Vagina (tissue), 2 donors: ENCODE data around the gene OR4X1. TPM values are rescaled to one million over a fixed set of nuclear protein-coding genes. Genes with fewer than 3 reads are reported as not detected.
"Not testable (repeated sequence)": the region's sequence is repeated elsewhere in the genome, so short reads cannot be mapped to it uniquely, and the experiment has no call there.

Experiments
- DNase-seq, 2 donors: peaks; one replicate each; pipeline ENCODE4 v3.0.0-alpha.2; 2017; ENCODE audit errors: extremely low spot score in 2 of 2
- H3K27ac ChIP-seq: fragments of 200-600 bp; sonication (generic); one replicate; pipeline ENCODE4 v1.5.1; 2019
- H3K27me3 ChIP-seq: fragments of 200-600 bp; sonication (generic); one replicate; pipeline ENCODE4 v1.5.1; 2019
- H3K36me3 ChIP-seq, 2 donors: fragments of 200-600 bp; sonication (generic); one replicate each; pipeline ENCODE4 v1.5.1; 2017 to 2019
- H3K4me1 ChIP-seq: fragments of 200-600 bp; sonication (generic); one replicate; pipeline ENCODE4 v1.5.1; 2019
- H3K4me3 ChIP-seq, 2 donors: fragments of 200-600 bp; sonication (generic); 1 replicate in 1 of 2; 2 replicates in 1 of 2; pipeline ENCODE4 v1.5.1; 2016 to 2019
- H3K9me3 ChIP-seq: fragments of 200-600 bp; sonication (generic); one replicate; pipeline ENCODE4 v1.5.1; 2019
- POLR2A ChIP-seq, 2 donors: fragments of 450-650 bp; IDR thresholded peaks; one replicate each; pipeline ENCODE4 v1.6.1; 2017; ENCODE audit warnings: antibody characterized with exemption in 2 of 2, mild to moderate bottlenecking in 2 of 2, moderate library complexity in 2 of 2
- POLR2AphosphoS5 ChIP-seq, 2 donors: sonication (generic); formaldehyde crosslinking; IDR thresholded peaks; one replicate each; pipeline ENCODE4 v1.9.0; 2017; ENCODE audit warnings: antibody characterized with exemption in 2 of 2, mild to moderate bottlenecking in 2 of 2, low read depth in 1 of 2; ENCODE audit not compliant: insufficient read depth in 1 of 2
- intact Hi-C: fragments of 100-400 bp; cut with DNase I; formaldehyde crosslinking; loops from one replicate; pipeline ENCODE4 v1.15.1; 2023
- total RNA-seq: library from RNA; depleted of rRNA; stranded (reverse); fragments of >200 nt; gene quantifications from one replicate; pipeline ENCODE4 v1.2.3, GENCODE V29; 2016
- TF ChIP-seq, protein P1 (sequence below), 3 experiments: fragments of 450-650 bp in 2 of 3; fragments of 200-600 bp in 1 of 3; sonication (generic) in 1 of 3; IDR thresholded peaks; one replicate each; pipeline ENCODE4 v1.5.1; 2017 to 2019; ENCODE audit warnings: antibody characterized with exemption in 3 of 3, mild to moderate bottlenecking in 2 of 3, moderate library complexity in 2 of 3

OR4X1 gene
- total RNA-seq, 1 donor from 2014 or later, result not detected

DNA sequence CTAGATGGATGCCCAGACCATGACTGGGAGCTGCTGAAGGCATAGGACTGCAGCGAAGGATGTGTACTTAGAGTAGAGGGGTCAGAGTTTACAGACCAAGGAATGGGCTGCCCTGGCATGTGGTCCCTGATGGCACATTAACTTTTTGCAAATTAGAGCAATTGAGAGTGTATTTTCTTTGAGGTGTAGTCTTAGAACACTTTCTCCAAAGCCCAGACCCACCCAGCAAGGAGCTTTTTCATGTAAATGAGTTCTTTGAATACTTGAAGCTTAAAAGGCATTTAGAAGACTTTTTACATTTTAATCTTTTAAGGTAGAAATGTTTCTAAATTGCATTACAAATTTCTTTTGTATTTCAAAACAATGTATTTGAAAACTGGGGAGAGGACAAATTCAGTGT lies 8.9 kb downstream of the OR4X1 start:
- Histone ChIP-seq H3K27me3 (no peaks in the 10 kb centered on the region), H3K4me3 (no peak overlapping the region), H3K4me1 (no peaks in the 10 kb centered on the region), H3K9me3 (no peaks in the 10 kb centered on the region), H3K27ac (no peak overlapping the region), H3K36me3 (no peaks in the 10 kb centered on the region)
- intact Hi-C loops, result no loop called here
- TF ChIP-seq, protein P1, sequence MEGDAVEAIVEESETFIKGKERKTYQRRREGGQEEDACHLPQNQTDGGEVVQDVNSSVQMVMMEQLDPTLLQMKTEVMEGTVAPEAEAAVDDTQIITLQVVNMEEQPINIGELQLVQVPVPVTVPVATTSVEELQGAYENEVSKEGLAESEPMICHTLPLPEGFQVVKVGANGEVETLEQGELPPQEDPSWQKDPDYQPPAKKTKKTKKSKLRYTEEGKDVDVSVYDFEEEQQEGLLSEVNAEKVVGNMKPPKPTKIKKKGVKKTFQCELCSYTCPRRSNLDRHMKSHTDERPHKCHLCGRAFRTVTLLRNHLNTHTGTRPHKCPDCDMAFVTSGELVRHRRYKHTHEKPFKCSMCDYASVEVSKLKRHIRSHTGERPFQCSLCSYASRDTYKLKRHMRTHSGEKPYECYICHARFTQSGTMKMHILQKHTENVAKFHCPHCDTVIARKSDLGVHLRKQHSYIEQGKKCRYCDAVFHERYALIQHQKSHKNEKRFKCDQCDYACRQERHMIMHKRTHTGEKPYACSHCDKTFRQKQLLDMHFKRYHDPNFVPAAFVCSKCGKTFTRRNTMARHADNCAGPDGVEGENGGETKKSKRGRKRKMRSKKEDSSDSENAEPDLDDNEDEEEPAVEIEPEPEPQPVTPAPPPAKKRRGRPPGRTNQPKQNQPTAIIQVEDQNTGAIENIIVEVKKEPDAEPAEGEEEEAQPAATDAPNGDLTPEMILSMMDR (IDR thresholded peaks at IDR 0.05), result no peak
- TF ChIP-seq POLR2AphosphoS5 (IDR thresholded peaks at IDR 0.05; ENCODE audit: insufficient read depth in 1 of 2, low read depth in 1 of 2) (no peak), POLR2A (IDR thresholded peaks at IDR 0.05) (no peak)
- no peak for DNase-seq

- TF ChIP-seq, protein P1 (IDR thresholded peaks at IDR 0.05), result no peak
- no peak for TF ChIP-seq POLR2A (IDR thresholded peaks at IDR 0.05)
- TF ChIP-seq POLR2AphosphoS5 (IDR thresholded peaks at IDR 0.05; ENCODE audit: insufficient read depth in 1 of 2, low read depth in 1 of 2), result no peak
- Histone ChIP-seq H3K27me3 (no peaks in the 10 kb centered on the region), H3K27ac (no peak within 1 kb of the TSS), H3K9me3 (no peaks in the 10 kb centered on the region), H3K36me3 (no peaks in the 10 kb centered on the region), H3K4me3 (no peak within 1 kb of the TSS), H3K4me1 (no peaks in the 10 kb centered on the region)
- DNase-seq, result no peak
- intact Hi-C loops, result no loop called here
Measured at GRCh38 chr11:48305923-48306322, 42.3 kb downstream of the OR4X1 start, which contains the start of gene OR4S1. TSS of gene OR4S1 (plus strand) at chr11:48306223. CDS start at chr11:48306223, 0 bp downstream.

- intact Hi-C loops, result no loop called here
- no peak for DNase-seq
Measured at GRCh38 chr11:48307760-48308386, 44.2 kb downstream of the OR4X1 start.

GRCh38 chr11:48313590-48313989 lies 49.9 kb downstream of the OR4X1 start:
- H3K4me3 ChIP-seq, H3K9me3 ChIP-seq, H3K27me3 ChIP-seq, H3K27ac ChIP-seq, H3K36me3 ChIP-seq, intact Hi-C loops, H3K4me1 ChIP-seq, DNase-seq: not testable (repeated sequence)

More at GRCh38 chr11:48307760-48308386, 44.2 kb downstream of the OR4X1 start:
- H3K4me1 ChIP-seq, result no peaks in the 10 kb centered on the region
- no peaks in the 10 kb centered on the region for H3K36me3 ChIP-seq
- H3K27ac ChIP-seq, result no peak overlapping the region
- H3K4me3 ChIP-seq, result no peak overlapping the region
- H3K27me3 ChIP-seq, result no peaks in the 10 kb centered on the region
- H3K9me3 ChIP-seq, result no peaks in the 10 kb centered on the region
- TF ChIP-seq POLR2AphosphoS5 (IDR thresholded peaks at IDR 0.05; ENCODE audit: insufficient read depth in 1 of 2, low read depth in 1 of 2), result no peak
- TF ChIP-seq, protein P1 (IDR thresholded peaks at IDR 0.05), result peak; percentile 5 to 25 (median 22)

Other genes starting within 250 kb of the OR4X1 start
- gene OR4B1, start 47.1 kb upstream of the OR4X1 start, total RNA-seq, result not detected
- not detected for gene OR4X2, start 18.8 kb upstream of the OR4X1 start, total RNA-seq
- gene OR4S1, start 42.4 kb downstream of the OR4X1 start, total RNA-seq, result not detected
- gene OR4C3, start 61.1 kb downstream of the OR4X1 start, total RNA-seq, result not detected
- not detected for gene OR4C5, start 102.6 kb downstream of the OR4X1 start, total RNA-seq
- gene OR4A47, start 224.9 kb downstream of the OR4X1 start, total RNA-seq, result not detected